Measurements from ENCODE around the gene CPN2. TPM values are rescaled to one million over a fixed set of nuclear protein-coding genes. Genes with fewer than 3 reads are reported as not detected.
A peak's percentile ranks its signal among the peaks of the same experiment; 100 is the strongest.

CPN2 gene
- total and polyA plus RNA-seq, 2 donors (not counting 3 experiments of a cell fraction or from before 2014, with no cell fraction given): not detected

DNA sequence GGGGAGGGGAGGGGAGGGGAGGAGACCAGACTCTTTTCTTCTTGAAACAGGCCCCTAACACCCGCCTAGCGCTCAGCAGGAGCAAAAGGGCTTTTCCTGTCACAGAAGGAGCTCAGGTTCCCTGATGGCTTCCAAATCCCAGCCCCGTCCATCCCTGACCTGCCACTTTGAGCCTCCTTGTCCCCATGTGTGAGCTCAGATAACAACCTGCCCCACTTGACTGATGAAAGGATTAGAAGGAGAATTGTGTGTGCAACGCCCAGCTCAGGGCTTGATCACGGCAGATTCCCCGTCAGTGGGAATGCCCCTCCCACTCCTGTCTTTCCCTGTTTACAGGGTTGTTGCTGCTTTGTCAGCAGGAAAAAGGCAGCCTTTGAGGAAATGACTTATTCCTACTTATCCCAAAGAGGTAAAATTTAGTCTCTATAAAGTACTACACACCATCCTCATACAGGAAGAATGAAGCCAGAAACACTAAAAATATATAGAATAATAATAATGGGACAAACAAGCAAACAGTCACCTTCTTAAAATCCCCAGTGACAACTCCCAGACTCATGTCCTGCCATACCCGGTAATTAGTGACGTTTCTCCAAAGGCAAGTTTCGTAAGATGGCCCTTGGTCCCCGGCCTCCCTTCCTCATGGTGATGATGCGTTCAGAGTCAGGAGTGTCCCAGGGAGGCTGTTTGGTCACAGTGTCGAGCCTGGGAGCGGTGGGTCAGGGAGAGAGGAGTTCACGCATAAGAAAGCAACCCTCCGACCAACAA is 24.5 kb upstream of the CPN2 start:
- H2AFZ ChIP-seq (ENCODE audit: low read depth, low read length): peak overlapping the region; percentile 90
- dilution Hi-C loops (cut with MboI; ENCODE audit: extremely low pct_ligation_motif_present, low sequenced_read_pairs) (no loop called here), intact Hi-C loops (cut with micrococcal nuclease) (no loop called here)
- peak overlapping the region; percentile 58 for H3K4me2 ChIP-seq (ENCODE audit: insufficient read depth, low read length)
- H3K9me3 ChIP-seq (replicated peaks; ENCODE audit: control insufficient read depth, insufficient read depth, low read length): no peaks in the 10 kb centered on the region
- no peaks in the 10 kb centered on the region for H3K79me2 ChIP-seq (ENCODE audit: control insufficient read depth, insufficient read depth, low read length)
- no peaks in the 10 kb centered on the region for H3K36me3 ChIP-seq (ENCODE audit: control insufficient read depth in 2 of 2, extremely low read depth in 1 of 2, insufficient read depth in 2 of 2, low read length in 2 of 2)
- peaks cover 2 to 5% of the 10 kb centered on the region in 2 experiments for H3K27me3 ChIP-seq (ENCODE audit: control insufficient read depth in 2 of 2, insufficient read depth in 2 of 2, low read length in 2 of 2)
- no peak overlapping the region for H3K9ac ChIP-seq (replicated peaks; ENCODE audit: extremely low read depth, insufficient read depth, low read length)
- DNase-seq (ENCODE audit: low read depth, low spot score) (peak; percentile 68), FAIRE-seq (peak; percentile 81)
- POLR2A ChIA-PET: no interaction called here
- no peaks in the 10 kb centered on the region for H4K20me1 ChIP-seq (replicated peaks; ENCODE audit: control insufficient read depth, extremely low read depth, insufficient read depth, low read length)
- peaks cover 13% of the 10 kb centered on the region for H3K4me1 ChIP-seq (ENCODE audit: control insufficient read depth, extremely low read depth, insufficient read depth, low read length)
- BruUV-seq (replicated peaks): no TSS peak
- no peak overlapping the region for H3K27ac ChIP-seq (ENCODE audit: insufficient read depth, low read depth, low read length)
- CTCF ChIA-PET: interaction anchor here (0.9 to 1.6 kb wide), 5 partner anchors 10 to 42 kb away, joined by 3 to 15 read pairs (median 3); no protein-coding TSS in a partner anchor
- H3K4me3 ChIP-seq (replicated peaks in 1 of 3; ENCODE audit: insufficient read depth in 1 of 3, low read depth in 1 of 3, low read length in 3 of 3): peak overlapping the region in 1 of 3 experiments; percentile 34
- H3K9me1 ChIP-seq (replicated peaks; ENCODE audit: control insufficient read depth, extremely low read depth, insufficient read depth, low read length): no peaks in the 10 kb centered on the region
- no peak for TF ChIP-seq FOS (IDR thresholded peaks at IDR 0.05; ENCODE audit: borderline replicate concordance, insufficient read depth, low read length)
- TF ChIP-seq JUN (IDR thresholded peaks at IDR 0.05; ENCODE audit: borderline replicate concordance, insufficient read depth, insufficient read length, low read depth): no peak
- TF ChIP-seq EZH2 (IDR thresholded peaks at IDR 0.05; ENCODE audit: borderline replicate concordance, low read depth, low read length, severe bottlenecking): no peak
- no peak for TF ChIP-seq MYC (IDR thresholded peaks at IDR 0.05; ENCODE audit: low read depth, low read length)
- TF ChIP-seq POLR2A (IDR thresholded peaks at IDR 0.05; ENCODE audit: low read depth, low read length): no peak
- TF ChIP-seq, protein P1, sequence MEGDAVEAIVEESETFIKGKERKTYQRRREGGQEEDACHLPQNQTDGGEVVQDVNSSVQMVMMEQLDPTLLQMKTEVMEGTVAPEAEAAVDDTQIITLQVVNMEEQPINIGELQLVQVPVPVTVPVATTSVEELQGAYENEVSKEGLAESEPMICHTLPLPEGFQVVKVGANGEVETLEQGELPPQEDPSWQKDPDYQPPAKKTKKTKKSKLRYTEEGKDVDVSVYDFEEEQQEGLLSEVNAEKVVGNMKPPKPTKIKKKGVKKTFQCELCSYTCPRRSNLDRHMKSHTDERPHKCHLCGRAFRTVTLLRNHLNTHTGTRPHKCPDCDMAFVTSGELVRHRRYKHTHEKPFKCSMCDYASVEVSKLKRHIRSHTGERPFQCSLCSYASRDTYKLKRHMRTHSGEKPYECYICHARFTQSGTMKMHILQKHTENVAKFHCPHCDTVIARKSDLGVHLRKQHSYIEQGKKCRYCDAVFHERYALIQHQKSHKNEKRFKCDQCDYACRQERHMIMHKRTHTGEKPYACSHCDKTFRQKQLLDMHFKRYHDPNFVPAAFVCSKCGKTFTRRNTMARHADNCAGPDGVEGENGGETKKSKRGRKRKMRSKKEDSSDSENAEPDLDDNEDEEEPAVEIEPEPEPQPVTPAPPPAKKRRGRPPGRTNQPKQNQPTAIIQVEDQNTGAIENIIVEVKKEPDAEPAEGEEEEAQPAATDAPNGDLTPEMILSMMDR (IDR thresholded peaks at IDR 0.05; ENCODE audit: extremely low read depth in 1 of 2, insufficient read depth in 1 of 2, low read depth in 1 of 2, low read length in 2 of 2): no peak
- TF ChIP-seq GATA2 (IDR thresholded peaks at IDR 0.05; ENCODE audit: insufficient read depth, insufficient read length, low read depth, low read length): no peak
- no peak for TF ChIP-seq MAX (IDR thresholded peaks at IDR 0.05; ENCODE audit: insufficient read depth, insufficient read length)
- TF ChIP-seq POLR2AphosphoS5 (IDR thresholded peaks at IDR 0.05; ENCODE audit: insufficient read depth, low read depth, low read length): no peak

All from endothelial cell of umbilical vein (primary cell).